ENCODE measurements around the gene ZKSCAN5.
"Not testable (repeated sequence)": the region's sequence is repeated elsewhere in the genome, so short reads cannot be mapped to it uniquely, and the experiment has no call there.

The ZKSCAN5 gene

GRCh38 chr7:99579956-99580777 lies 75.7 kb downstream of the ZKSCAN5 start:
- H3K4me2 ChIP-seq (ENCODE audit: low read length): peak overlapping the region; percentile 61
- H2AFZ ChIP-seq (ENCODE audit: low read length): 0 out of 2 replicates have a peak overlapping the region, but pooled peaks have one; percentile 11
- no peaks in the 10 kb centered on the region; the same call in 1 of the 2 replicates for H3K36me3 ChIP-seq (ENCODE audit: insufficient read depth, low read length)
- H3K4me3 ChIP-seq (ENCODE audit: low read depth, low read length, poor library complexity, severe bottlenecking): peak overlapping the region; percentile 56
- peaks cover 29% of the 10 kb centered on the region for H3K4me1 ChIP-seq (ENCODE audit: insufficient read depth, low read length, severe bottlenecking)
- H3K79me2 ChIP-seq (ENCODE audit: insufficient read depth, low read length): no peaks in the 10 kb centered on the region
- TF ChIP-seq CTCF (IDR thresholded peaks at IDR 0.05; ENCODE audit: low read length) (peak; percentile 74), EZH2 (IDR thresholded peaks at IDR 0.05; ENCODE audit: borderline replicate concordance, low read length) (no peak)
- no peak overlapping the region for H3K27ac ChIP-seq (ENCODE audit: low read depth, low read length, poor library complexity, severe bottlenecking)
- H3F3A ChIP-seq (ENCODE audit: insufficient read depth, low read length): no peaks in the 10 kb centered on the region
- peaks cover 4% of the 10 kb centered on the region; the same call in 1 of the 2 replicates for H3K27me3 ChIP-seq (ENCODE audit: insufficient read depth, low read length)
- peak overlapping the region; percentile 25; the same call in 1 of the 2 replicates for H3K9ac ChIP-seq (ENCODE audit: low read length)
- no peaks in the 10 kb centered on the region for H3K9me2 ChIP-seq (ENCODE audit: low read depth, low read length)
- no peaks in the 10 kb centered on the region for H3K9me3 ChIP-seq (ENCODE audit: low read length)
- H4K20me1 ChIP-seq (ENCODE audit: insufficient read depth, low read length): no peaks in the 10 kb centered on the region

GRCh38 chr7:99580778-99581332 lies 76.4 kb downstream of the ZKSCAN5 start:
- not testable (repeated sequence) for H3K27ac ChIP-seq (ENCODE audit: low read depth, low read length, poor library complexity, severe bottlenecking); H3K79me2 ChIP-seq (ENCODE audit: insufficient read depth, low read length); H3K9ac ChIP-seq (ENCODE audit: low read length); H4K20me1 ChIP-seq (ENCODE audit: insufficient read depth, low read length); H3F3A ChIP-seq (ENCODE audit: insufficient read depth, low read length); H3K9me2 ChIP-seq (ENCODE audit: low read depth, low read length); H3K36me3 ChIP-seq (ENCODE audit: insufficient read depth, low read length); H3K9me3 ChIP-seq (ENCODE audit: low read length); H2AFZ ChIP-seq (ENCODE audit: low read length); H3K27me3 ChIP-seq (ENCODE audit: insufficient read depth, low read length)
- Histone ChIP-seq H3K4me1 (ENCODE audit: insufficient read depth, low read length, severe bottlenecking) (peaks cover 29% of the 10 kb centered on the region), H3K4me3 (ENCODE audit: low read depth, low read length, poor library complexity, severe bottlenecking) (peak overlapping the region; percentile 56), H3K4me2 (ENCODE audit: low read length) (peak overlapping the region; percentile 61)
